ENCODE data around the gene TOX2.

The TOX2 gene

DNA sequence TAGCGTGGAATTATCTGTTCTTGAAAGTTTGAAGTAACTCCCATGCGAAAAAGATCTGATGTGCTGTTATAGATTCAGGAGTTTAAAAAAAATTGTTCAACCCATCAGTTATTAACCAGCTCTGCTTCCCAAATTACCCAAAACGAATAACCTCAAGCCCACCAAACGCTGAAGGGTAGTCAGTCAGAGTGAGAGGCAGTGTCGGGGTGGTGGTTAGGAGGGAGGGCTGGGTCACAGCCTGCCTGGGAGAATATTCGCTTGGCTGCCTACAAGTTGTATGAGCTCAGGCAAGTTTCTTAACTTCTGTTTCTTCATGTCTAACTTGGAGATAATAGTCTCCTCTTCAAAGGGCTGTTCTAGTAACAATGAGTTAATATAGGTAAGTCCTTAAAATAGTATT lies 157.7 kb downstream of the TOX2 start:
- TF ChIP-seq, protein P1, sequence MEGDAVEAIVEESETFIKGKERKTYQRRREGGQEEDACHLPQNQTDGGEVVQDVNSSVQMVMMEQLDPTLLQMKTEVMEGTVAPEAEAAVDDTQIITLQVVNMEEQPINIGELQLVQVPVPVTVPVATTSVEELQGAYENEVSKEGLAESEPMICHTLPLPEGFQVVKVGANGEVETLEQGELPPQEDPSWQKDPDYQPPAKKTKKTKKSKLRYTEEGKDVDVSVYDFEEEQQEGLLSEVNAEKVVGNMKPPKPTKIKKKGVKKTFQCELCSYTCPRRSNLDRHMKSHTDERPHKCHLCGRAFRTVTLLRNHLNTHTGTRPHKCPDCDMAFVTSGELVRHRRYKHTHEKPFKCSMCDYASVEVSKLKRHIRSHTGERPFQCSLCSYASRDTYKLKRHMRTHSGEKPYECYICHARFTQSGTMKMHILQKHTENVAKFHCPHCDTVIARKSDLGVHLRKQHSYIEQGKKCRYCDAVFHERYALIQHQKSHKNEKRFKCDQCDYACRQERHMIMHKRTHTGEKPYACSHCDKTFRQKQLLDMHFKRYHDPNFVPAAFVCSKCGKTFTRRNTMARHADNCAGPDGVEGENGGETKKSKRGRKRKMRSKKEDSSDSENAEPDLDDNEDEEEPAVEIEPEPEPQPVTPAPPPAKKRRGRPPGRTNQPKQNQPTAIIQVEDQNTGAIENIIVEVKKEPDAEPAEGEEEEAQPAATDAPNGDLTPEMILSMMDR (IDR thresholded peaks at IDR 0.05) = no peak
- TF ChIP-seq ZFX (IDR thresholded peaks at IDR 0.05; ENCODE audit: borderline replicate concordance) = no peak
- no peak overlapping the region for H3K27ac ChIP-seq

DNA sequence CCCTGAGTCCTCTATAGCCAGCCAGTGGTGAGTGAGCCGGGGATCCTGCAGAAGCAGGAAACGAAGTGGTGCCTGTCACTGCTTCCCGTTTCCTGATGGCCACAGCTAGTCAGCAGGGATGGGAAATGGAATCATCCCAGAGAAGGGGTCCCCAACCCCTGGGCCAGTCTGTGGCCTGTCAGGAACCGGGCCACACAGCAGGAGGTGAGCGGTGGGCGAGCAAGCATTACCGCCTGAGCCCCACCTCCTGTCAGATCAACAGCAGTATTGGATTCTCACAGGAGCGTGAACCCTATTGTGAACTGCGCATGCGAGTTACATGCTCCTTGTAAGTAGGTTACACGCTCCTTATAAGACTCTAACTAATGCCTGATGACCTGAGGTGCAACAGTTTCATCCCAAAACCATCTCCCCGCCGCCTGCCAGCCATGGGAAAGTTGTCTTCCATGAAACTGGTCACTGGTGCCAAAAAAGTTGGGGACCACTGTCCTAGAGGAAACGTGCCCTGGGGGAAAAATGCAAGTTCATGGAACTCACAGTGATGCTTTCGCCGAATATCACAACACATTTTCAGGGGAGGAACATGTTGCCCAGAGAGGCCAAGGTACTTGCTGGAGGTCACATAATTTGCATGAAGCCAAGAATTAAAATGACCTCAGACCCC lies 158.5 kb downstream of the TOX2 start:
- H3K27ac ChIP-seq = no peak overlapping the region
- TF ChIP-seq, protein P1 (IDR thresholded peaks at IDR 0.05) = no peak
- no peak for TF ChIP-seq ZFX (IDR thresholded peaks at IDR 0.05; ENCODE audit: borderline replicate concordance)

DNA sequence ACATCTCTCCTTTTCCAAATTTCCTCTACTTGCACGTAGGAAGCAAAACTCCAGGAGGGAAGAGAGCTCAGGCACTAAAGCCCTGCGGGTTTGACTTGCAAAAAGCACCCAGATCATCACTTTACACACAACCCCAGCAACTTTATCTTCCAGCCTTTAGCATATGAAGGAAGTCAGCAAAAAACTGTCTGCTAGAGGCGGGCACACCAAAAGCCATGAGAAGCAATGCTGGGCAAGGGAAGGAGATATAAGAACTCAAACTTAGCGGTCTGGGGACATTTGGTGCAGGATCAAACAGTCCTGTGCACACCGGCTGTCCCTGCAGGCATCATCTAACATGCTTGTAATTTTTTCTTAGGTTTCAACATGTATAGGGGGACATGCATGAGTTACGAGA lies 159.0 kb downstream of the TOX2 start:
- H3K27ac ChIP-seq = no peak overlapping the region
- TF ChIP-seq, protein P1 (IDR thresholded peaks at IDR 0.05) = no peak
- TF ChIP-seq ZFX (IDR thresholded peaks at IDR 0.05; ENCODE audit: borderline replicate concordance) = no peak

DNA sequence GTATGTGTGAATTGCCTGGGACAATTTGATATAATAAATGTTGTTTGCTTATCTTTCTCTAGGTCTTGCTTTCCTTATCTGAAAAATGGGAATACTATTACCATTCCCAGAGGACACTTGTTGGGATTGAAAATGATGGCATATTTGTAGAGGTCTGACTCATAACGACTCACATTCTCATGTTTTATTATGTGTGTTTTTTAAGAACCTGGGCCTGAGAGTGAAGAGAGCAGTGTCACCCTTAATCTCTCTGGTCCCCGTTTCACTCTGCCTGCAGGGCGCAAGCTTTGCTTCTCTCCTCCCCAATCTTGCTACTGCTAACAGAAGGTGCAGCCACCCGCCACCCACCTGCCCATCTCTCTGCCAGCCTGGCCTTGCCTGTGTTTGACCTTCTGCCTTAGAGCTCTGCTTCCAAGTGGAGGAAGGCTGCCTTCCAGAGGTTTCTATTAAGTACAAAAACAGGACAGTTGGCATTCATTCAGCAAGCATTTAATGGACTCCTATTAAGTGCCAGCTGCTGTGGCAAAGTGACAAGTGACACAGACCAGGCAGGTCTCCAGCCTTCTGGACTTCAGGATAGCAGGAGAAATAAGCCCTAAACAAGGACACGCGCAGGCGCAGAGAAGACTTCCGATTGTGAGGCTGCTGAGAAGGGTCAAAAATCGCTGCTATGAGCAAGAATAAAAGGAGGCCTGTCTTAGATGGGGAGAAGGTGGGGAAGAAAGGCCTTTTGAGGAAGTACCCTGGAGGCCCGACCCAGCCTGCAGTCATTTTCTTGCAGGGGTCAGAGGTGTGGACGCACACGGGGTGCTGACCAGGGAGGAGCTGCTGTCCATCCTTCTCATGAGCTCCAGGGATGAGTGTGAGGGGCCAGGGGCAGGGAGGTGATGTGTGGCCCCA lies 159.8 kb downstream of the TOX2 start:
- H3K27ac ChIP-seq = no peak overlapping the region

DNA sequence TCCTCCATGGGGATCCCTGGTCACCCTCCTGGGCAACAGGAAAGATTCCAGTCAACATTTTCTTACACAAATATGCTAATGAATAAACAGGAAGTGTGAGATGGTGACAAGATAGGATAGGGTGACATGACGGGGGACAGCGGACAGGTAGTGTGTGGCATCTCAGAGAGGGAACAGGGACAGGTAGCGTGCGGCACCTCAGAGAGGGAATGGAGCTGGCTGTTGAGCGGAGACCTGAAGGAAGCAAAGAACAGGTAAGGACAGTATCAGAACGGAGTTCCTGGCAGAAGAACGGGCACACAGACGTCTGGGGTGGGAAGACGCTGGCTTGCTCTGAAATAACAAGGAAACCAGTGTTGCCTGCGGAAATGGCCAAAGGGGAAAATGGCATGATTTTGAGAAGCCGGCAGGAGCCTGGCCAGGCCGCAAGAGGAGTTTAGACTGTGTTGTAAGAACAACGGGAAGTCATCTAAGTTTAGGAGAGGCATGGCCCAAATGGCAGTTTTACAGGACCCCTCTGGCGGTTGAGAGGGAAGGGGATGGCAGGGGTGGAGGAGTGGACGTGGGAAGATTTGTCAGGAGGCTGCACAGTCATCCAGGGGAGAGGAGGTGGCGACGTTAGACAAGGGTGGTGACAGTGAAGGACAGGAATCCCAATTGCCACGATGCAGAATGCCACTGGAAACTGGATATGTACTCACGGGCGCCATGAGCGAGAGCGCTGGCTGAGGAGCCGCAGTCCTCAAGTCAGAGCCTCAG lies 160.7 kb downstream of the TOX2 start:
- TF ChIP-seq, protein P1 (IDR thresholded peaks at IDR 0.05) = no peak
- TF ChIP-seq ZFX (IDR thresholded peaks at IDR 0.05; ENCODE audit: borderline replicate concordance) = no peak
- H3K27ac ChIP-seq = no peak overlapping the region

More for the DNA sequence above, 159.8 kb downstream of the TOX2 start:
- TF ChIP-seq ZFX (IDR thresholded peaks at IDR 0.05; ENCODE audit: borderline replicate concordance) = no peak
- TF ChIP-seq, protein P1 (IDR thresholded peaks at IDR 0.05) = no peak

DNA sequence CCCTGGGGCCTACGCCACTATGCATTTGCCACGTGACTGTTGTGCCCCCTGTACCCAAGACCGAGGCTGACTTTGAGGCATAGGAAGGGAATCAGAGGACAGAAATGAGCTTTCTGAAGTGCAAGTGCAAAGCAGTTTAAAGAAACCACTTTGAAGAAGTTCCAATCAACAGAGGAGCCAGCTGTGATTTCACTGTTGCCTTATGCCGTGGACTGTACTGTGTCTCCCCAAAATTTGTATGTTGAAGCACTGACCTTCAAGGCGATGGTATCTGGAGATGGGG lies 161.2 kb downstream of the TOX2 start:
- TF ChIP-seq, protein P1 (IDR thresholded peaks at IDR 0.05) = no peak
- TF ChIP-seq ZFX (IDR thresholded peaks at IDR 0.05; ENCODE audit: borderline replicate concordance) = no peak
- no peak overlapping the region for H3K27ac ChIP-seq

Data from 22Rv1 (cell line).